GM18951 (cell line): ENCODE results near the gene KIF12.

Source experiments
- POLR2A ChIP-seq: IDR thresholded peaks from 4 replicates; pipeline ENCODE4 v1.6.1; 2011; ENCODE audit warnings: mild to moderate bottlenecking; ENCODE audit not compliant: insufficient read length, insufficient read depth; ENCODE audit errors: extremely low read depth
- in situ Hi-C: fragments of 300-500 bp; cut with MboI; formaldehyde crosslinking; loops from one replicate; pipeline ENCODE4 v1.12.0; 2022; ENCODE audit warnings: low sequenced_read_pairs, mixed read lengths, inconsistent platforms; ENCODE audit not compliant: unreplicated experiment

KIF12 gene

DNA sequence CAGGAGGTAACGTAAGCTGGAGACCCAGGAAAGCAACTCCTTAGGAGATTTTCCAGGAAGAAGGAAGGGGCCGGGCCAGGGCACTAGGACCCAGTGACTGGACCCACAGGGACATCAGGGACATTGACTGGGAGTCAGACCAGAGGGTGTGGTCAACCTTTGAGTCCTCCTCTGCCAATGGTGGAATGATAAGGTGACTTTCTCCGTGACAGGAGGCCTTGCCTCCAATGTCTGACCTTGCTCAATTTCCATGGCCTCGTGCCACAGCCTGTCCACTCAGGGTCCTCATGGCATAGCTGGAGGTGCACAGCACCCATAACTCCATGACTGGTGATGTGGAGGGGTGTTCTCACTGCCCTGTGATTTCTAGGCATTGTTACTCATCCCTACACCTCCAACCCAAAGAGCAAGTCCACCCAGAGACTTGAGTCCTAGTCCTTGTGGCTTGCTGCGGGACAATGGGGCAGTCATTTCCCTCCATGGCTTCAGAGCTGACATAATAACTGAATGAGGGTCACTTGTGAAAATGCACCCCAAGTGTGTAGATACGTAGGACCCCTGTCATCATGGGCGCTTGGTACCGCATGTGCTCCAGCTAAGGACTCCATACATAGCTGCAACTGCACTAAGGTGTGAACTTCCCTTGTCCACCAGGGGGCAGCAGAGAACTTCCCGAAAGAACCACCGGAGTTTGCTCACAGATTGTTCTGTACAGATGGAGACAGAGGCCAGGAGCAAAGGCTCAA lies 16.9 kb downstream of the KIF12 start:
- TF ChIP-seq POLR2A, result no peak
- in situ Hi-C loops, result loop anchor here (10.0 kb wide), 1 partner anchor 203 kb away; no protein-coding TSS in a partner anchor

DNA sequence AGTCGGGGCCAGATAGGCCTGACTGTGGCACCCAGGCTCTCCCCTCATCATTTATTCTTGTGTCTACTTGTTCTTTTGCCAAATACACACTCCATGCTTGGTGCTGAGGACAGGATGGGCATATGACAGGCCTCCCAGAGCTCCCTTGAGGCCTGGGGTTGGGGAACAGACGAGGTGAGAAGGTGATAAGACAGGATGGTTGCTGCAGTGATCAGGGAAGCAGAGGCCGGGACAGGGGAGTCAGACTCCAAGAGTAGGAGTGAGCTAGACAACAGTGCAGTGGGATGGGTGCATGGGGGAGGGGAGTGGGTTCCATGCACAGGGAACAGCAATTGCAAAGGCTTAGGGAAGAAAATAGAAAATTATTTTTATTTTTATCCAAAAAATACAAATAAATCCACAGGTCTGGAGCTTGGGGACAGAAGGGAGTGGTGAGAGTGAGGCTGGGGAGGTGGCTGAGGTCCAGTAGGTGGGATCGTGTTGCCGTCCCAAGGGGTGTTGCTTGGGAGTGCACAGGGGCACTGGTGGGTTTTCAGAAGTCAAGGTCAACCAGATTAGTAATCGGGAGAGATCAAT lies 17.6 kb downstream of the KIF12 start:
- TF ChIP-seq POLR2A, result no peak
- in situ Hi-C loops, result loop anchor here (10.0 kb wide), 1 partner anchor 203 kb away; no protein-coding TSS in a partner anchor

DNA sequence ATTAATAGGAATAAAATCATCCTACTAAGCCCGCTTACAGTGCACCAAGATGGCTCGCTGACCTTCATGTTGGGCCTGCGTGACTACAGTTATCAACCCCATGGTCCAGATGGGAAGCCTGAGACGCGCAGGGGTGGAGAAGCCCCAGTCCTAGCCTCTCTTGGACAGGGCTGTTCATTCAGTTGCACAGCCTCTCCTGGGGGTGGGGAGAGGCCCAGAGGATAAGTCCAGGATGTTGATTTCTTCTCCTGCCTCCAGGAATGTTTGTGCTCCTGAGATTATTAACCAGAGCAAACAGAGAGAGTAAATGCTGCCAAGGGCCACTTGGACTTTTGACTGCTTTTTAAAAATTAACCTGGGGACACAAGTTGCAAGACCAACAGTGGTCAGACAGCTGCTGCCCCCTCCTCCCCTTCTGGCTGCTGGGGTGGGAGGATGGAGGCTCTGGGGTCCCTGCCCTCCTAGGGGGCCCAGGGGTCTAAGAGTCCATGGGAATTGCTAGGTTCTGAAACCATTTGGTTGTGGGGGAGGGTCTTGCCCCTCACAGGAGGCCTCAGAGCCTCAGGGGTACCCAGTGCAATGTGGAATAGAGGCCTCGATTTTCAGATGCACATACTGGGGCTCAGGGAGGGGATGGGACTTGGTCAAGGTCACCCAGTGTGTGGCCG lies 18.2 kb downstream of the KIF12 start:
- no peak for TF ChIP-seq POLR2A
- in situ Hi-C loops, result loop anchor here (10.0 kb wide), 1 partner anchor 204 kb away; no protein-coding TSS in a partner anchor

DNA sequence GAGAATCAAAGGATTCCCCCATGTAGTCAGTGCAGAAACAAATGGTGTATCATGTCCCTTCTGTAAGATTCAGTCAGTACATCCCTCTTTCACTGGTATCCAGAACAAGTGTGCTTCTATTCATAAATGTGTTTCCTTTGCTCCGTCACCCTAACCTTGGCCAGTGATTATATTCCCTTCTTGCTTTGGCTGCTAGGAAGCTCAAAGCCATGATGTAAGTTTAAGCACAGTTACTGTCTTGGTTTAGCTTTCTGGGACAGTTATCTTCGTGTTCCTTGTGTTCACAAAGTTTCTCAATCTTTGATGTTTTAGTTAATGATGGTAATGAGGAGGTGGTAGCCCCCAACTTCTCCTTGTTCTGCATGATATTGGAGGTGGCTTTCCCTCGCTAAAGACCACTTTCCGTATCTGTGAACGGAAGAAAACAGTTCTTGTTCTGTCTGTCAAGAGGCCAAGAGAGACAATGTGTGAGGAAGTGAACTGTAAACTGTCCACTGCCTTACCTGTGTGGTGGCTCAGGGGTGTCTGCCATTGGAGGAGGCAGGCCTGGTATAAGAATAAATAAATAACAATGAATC lies 18.8 kb downstream of the KIF12 start:
- TF ChIP-seq POLR2A, result no peak
- in situ Hi-C loops, result loop anchor here (10.0 kb wide), 1 partner anchor 205 kb away; no protein-coding TSS in a partner anchor

DNA sequence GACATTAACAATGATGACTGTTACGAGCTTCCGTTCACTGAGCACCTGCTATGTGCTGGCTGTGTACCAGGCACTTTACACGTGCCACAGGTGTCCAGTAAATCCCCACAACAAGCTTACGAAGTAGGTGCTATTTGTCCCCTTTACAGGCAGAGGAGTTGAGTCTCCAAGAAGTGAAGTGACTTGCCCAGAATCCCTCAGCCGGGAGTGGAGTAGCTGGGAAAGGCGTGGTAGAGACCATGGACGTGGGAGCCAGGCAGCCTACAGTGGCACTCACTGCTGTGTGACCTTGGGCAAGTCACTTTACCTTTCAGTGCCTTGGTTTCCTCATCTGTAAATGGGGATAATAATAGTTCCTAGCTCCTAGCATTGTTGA lies 20.3 kb downstream of the KIF12 start:
- TF ChIP-seq POLR2A, result no peak
- in situ Hi-C loops, result no loop called here

DNA sequence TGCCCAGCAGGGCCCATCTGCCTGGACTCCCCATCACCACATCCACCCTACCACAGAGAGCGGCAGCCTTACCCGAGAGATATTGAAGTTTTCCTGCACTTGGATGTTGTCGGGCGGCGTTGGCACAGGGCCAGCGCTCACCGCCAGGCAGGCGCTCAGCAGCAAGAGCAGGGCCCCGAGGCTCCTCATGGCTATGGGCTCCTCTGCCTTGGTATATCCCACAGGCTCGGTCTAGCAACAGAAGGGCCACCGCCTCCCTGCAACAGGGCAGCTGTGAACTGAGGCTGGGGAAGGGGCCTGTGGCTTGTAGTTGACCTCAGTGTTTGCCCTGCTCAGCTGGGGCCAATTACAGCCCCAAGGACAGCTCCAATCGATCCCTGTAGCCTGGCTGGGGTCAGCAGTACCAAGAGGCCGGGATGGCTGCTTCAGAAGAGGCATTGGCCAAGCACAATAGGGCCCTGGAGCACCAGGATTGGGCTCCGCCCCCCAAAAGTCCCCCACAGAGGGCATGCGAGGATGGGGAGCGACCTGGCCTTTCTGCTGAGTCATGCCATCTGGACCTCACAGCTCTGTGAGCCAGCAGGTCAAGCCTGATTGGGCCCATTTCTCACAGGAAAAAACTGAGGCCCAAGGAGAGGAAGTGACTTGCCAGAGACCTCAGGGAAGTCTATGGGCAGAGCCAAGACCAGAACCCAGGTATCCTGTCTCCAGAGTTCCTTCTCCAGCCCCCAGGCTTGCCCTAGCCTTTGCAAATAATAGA lies 20.9 kb downstream of the KIF12 start, which contains the start of gene AMBP:
Gene AMBP, minus strand, starts transcription at position 280 of the 760 bp plus-strand sequence. Its CDS starts 91 bp downstream, at position 189.
- in situ Hi-C loops, result no loop called here

DNA sequence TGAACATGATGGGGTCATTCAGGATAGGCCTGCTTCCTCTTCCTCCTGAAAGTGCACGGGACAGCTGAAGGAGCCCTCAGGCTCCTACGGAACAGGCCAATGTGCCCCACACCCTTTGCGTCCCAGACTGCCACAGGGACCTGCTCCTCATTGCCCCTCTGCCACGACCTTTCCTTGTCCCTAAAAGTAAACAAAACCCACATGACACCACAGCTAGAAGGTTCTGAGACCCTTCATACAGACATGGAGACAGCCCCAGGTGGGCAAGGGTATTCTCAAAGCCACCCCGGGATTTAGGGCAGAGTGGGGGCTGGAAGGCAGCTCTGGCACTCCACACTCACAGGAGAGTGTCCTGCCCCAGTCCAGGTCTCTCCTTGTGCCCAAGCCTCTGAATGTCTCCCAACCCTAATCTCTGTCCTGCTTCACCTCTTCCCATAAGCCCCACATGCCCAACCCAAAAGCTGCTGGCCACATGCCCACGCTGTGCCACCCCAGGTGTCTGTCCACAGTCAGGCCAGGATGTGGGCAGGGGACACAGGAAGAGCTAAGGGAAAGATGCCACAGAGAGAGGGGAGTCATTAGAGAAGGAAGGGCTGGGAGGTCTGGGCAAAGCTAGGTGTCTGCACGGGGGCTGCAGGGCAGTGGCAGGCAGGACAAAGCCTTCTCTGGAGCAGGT lies 21.8 kb downstream of the KIF12 start:
- in situ Hi-C loops, result no loop called here
- no peak for TF ChIP-seq POLR2A

More for the DNA sequence above, 20.9 kb downstream of the KIF12 start, which contains the start of gene AMBP:
- TF ChIP-seq POLR2A, result no peak

DNA sequence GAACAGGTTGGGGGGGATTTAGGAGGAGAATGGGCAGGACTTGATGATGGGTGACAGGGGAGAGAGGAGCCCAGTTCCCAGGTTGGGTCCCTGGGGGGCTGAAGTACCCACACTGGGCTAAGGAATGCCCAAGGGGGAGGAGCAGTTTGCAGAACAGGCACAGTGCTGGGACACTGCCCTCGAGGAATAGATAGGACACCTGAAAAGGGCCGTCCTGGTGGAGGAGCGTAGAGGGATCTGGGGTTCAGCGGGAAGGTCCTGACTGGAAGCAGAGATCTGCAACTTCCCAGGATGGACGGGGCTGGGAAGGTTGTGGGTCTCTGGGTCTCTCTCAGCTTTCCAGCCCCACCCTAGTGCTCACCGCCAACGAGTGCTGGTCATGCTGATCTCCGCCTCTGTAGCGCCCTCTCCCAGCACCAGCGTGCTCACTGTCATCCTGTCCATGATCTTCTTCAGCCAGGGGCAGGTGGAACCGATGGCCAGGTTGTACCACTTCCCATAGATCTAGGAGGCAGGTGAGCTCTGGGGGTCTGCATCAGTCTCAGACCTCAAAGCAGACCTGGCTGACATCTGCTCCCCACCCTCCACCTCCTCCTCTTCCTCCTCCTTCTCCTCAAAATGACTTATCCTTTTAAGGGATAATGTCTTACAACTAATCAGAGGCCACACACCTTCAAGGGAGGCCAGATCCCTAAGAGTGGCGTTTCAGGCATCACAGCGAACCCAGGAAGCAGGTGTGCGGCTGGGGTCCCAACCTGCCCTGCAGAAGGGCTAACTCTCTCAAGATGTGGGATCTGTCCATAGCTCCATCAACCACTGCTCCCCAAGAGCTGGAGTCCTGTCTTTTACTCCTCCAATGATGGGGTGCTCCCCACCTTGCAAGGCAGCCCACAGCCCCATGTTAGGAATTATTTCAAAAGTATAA lies 22.6 kb downstream of the KIF12 start:
- no peak for TF ChIP-seq POLR2A
- in situ Hi-C loops, result no loop called here

DNA sequence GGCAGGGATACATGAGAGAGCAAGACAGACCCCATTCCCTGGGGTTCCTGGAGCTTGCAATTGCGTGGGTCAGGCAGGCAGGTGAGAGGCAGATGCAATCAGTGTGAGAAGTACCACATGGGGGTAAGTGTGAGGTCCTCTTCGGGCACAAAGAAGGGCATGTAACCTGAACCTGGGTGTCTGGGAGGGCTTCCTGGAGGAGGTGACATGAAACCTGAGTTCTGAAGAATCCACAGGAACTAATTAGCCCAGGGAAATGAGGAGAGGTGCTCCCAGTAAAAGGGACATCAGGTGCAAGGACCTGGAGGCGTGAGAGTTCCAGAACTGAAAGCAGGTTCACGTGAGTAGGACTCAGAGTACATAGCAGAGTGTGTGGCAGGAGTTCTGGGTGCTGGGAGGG lies 23.5 kb downstream of the KIF12 start:
- TF ChIP-seq POLR2A, result no peak

DNA sequence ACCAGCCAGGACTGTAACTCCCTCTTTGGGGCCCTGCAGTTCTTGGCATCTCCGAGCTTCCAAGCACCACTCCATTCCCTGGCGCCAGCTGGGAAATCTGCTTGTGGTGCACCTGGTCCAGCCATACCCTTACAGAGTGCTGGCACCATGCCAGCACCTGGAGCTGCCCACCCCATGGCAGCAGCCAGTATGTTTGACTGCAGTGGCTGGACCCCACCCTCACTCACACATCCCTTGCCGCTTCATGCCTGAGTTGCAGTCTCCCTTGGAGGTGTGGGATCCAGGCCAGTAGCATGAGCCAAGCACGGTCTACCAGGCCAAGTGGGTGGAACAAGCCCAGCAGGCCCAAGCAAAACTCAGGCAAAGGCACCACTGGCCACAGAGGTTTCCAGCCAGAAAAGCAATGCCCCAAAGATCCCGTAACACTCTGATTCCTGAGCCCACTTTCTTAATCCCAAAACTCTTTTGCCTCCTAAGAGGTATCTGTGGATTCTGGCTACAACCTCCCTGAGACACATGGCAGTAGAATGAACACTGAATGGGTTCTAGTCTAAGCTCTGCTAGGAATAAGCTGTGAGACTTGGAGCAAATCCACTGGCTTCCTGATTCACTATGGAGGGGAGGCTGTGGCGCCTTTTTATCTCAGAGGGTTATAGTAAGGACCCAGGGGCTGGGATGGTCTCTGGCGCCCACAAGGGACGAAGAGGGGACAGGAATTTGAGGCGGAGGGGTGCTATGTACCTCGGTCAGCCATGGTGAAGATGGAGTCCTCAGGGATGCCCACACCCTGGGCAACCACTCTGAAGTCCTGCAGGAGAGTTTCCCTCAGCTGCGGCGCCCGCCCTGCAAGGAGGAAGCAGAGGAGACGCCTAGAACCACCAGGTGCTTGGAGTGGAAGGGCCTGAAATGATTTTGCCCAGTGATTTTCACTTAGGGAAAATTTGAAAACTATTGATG lies 26.6 kb downstream of the KIF12 start:
- in situ Hi-C loops, result no loop called here

More for the DNA sequence above, 23.5 kb downstream of the KIF12 start:
- in situ Hi-C loops, result no loop called here

DNA sequence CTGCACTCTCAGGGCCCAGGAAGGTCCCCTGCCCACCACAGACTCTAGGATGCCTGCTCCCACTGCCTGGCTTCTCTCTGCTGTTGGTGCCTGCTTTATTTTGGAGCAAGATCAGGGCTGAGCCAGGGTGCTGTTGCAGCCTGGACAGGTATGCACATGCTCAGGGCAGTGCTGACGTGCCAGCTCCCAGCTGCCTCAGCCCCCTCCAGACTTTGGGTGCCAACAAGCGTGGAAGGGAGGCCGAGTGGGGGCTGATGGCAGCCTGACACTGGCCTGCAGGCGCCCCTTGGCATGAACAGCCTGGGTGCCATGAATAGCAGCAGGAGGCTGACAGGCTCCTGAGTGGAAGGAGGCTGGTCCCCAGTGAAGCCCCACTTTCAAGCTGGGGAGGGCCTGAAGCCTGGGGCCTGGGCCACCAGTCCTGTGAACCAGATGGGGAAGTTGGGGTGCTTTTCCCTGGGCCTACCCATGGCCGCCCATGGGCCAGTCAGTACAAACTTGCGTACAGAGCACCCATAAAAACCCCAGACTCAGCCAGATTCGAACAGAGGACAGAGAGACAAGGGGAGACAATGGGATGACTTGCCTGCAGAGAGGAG lies 27.8 kb downstream of the KIF12 start:
- TF ChIP-seq POLR2A, result no peak
- in situ Hi-C loops, result no loop called here

More for the DNA sequence above, 26.6 kb downstream of the KIF12 start:
- no peak for TF ChIP-seq POLR2A
